GM21528 (cell line): ENCODE results near the gene SSC5D.

Source experiments
- ATAC-seq: cut with Tn5 transposase; IDR thresholded peaks from one replicate; pipeline ENCODE4 v1.9.1; 2021; ENCODE audit warnings: mild to moderate bottlenecking, moderate library complexity; ENCODE audit not compliant: unreplicated experiment, low FRiP score

The SSC5D gene

DNA sequence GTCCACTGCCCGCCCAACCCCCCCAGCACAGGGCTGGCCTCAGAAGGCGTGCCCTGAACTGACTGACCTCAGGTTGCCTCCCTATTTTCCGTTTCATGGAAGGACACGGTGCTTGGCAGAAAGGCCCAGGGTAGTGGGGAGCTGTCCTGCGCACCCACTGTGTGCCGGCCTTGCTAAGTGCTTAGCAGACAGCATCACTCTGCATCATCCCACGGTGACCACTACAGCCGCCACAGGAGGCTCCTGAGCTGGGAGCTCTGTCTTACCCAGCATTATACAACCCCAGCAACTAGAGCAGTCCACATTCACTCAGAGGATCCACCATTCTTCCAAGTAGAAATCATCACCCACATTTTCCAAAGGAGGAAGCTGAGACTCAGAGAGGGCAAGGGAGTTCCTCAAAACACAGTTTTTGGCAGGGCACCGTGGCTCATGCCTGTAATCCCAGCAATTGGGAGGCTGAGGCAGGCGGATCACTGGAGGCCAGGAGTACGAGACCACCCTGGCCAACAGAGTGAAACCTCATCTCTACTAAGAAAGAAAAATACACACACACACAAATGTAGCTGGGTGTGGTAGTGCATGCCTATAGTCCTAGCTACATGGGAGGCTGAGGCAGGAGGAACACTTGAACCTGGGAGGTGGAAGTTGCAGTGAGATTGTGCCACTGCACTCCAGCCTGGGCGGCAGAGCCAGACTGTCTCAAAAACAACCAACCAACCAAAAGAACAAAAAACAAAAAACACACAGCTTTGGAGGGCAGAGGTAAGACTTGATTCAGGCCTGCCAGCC lies 47.1 kb downstream of the SSC5D start:
- ATAC-seq, result no peak

DNA sequence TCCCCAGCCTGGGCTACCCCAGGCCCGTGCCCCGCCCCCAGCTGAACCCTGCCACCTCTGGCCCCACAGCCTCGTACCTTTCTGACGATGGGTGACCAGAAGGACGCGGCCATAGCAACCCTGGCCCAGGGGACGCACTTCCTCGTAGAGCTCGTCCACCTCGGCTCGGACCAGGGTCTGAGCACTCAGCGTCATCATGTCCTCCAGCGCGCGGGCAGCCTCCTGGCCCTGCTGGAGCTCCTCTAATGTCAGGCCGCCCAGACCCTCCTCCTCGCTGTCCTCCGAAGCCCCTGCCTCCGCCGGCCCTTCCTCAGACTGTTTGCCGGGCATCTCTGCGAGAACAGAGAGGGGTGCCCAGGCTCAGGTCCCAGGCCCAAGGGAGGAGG lies 47.7 kb downstream of the SSC5D start:
- ATAC-seq, result no peak

DNA sequence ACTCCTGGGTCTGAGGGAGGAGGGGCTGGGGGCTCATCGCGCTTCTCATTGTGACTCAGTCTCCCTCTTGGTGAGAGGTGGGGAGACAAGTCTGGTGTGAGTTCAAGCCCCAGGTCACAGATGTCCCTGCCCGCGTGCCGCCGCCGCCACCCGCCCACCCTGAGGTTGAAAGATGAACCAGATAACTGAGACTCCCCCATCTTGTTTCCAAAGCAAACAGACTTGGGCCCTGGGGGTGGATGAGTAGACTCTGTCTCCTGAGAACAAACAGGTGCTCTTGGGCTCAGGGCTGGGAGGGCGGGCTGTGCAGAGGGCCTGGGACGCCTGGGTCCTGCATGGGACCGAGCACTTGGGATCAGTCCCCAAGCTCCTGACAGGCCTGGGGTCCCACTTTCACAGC lies 48.1 kb downstream of the SSC5D start:
- no peak for ATAC-seq

DNA sequence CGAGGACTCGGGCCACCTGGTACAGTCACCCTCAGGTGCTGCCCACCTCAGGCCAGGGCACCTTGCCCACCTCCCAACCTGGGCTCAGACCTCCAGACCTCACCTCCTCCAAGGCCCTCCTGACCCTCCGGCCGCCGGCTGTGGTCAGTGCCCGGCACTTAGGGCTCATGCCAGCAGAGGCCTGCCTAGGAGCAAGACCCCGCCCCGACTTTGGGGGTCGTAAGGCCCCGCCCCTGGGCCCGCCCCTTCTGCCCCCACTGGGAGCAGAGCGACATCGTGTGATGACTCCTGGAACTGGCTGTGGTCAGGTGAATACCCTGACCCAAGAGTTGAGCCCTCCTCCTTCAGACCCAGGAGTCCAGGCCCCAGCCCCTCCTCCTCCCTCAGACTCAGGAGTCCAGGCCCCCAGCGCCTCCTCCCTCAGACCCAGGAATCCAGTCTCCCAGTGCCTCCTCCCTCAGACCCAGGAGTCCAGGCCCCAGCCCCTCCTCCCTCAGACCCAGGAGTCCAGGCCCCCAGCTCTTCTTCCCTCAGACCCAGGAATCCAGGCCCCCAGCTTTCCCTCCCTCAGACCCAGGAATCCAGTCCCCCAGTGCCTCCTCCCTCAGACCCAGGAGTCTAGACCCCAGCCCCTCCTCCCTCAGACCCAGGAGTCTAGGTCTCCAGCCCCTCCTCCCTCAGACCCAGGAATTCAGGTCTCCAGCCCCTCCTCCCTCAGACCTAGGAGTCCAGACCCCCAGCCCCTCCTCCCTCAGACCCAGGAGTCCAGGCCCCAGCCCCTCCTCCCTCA lies 48.9 kb downstream of the SSC5D start, which contains the start of gene SBK2:
TSS of gene SBK2 (minus strand) at position 183 of the 790 bp plus-strand sequence. CDS start 839 bp downstream, outside the sequence.
- ATAC-seq, result no peak

DNA sequence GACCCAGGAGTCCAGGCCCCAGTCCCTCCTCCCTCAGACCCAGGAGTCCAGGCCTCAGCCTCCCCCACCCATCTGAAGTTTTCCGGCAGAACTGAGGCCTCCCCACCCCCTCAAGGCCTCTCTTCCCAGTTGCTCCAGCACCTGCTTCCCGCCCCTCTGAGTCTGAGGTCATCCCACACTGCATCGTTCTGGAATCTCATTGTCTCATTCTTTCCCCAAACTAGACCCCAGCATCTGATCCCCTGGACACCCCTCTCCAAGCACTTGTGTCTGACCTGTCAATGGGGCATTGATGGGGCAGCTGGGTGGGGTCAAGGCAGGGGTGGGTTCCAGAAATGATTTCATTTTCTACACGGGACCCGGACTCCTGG lies 49.5 kb downstream of the SSC5D start:
- ATAC-seq, result no peak

DNA sequence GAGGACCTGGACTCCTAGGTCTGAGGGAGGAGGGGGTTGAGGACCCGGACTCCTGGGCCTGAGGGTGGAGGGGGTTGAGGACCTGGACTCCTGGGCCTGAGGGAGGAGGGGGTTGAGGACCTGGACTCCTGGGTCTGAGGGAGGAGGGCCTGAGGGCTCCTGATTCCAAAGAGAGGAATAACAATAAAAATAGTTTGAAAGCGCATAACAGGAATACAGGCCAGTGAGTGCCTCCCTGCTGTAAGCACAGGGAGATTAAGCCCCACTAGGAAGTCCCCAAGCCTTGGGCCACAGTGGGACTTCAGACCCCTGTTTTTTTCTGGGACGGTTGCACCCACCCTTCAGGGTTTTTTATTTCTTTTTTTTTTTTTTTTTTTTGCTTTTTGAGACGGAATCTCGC lies 49.9 kb downstream of the SSC5D start:
- ATAC-seq, result no peak

DNA sequence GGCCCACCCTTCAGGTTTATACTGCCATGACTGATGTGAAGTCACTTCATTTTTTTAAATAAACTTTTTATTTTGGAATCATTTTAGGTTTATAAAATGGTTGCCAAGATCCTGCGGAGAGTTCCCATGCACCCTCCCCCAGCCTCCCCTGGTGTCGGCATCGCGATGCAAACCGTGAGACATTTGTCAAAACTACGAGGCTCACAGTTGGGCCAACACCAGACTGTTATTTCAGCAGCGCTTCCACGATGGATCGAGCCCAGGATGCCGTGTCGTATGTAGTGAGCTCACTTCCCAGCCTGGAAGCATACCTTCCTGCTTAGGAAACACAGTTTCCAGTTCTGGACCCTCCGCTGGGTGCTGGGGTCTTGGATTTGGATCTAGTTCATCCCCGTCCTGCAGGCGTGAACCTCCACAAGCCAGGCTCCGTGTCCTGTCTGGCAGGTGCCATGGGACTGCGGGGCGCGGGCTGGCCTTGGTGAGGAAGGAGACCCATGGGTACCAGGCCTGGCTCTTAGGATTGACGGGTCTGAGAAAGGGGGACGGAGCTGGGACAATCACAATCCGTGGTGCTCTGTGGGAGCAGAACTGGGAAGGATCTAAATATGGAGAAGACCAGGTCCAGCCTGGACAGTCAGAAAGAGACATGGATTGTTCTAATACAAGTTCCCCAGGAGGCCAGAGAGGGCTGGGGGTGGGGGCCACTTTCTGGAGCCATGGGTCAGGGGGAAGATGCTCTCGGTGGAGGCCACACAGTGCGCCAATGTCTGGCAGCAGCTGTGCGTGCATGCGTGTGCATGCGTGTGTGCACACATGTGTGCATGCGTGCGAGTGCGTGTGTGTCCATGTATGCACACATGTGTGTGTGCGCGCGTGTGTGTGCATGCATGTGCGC lies 51.1 kb downstream of the SSC5D start:
- ATAC-seq, result no peak

DNA sequence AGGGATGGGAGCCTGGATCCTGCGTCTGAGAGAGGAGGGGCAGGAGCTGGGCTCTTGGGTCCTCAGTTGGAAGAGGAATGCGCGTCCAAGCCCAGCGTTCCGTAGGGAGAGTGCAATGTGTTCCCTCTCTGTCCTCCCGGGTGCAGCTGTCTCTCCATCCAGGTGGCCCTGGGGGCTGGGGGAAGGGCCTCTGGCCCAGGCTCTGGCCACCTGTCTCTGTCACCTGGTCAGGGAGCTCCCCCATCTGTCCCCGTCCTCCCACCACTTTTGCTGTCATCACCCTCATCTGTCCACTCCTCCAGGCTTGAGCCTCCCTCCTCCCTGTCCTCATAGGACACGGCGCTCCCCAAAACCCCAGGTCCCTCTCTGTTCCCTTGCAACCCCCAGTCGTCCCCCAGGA lies 52.4 kb downstream of the SSC5D start:
- ATAC-seq, result no peak

DNA sequence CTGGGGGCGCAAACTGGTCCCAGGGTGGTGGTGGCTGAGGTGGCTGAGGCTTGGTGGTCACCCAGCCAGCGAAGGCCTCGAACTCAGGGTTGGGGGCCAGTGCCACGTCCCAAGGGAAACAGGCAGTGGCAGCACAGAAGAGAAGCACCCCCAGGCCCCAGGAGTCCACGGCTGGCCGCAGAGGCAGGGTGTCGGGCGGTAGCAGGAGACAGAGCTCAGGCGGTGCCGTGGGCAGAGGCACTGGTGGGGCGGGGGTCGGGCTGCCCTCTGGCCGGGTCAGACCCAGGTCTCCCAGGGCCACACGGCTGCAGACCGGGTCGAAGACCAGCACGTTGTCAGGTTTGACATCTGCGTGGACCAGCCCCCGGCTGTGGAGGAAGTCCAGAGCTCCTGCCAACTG lies 52.9 kb downstream of the SSC5D start:
- no peak for ATAC-seq

DNA sequence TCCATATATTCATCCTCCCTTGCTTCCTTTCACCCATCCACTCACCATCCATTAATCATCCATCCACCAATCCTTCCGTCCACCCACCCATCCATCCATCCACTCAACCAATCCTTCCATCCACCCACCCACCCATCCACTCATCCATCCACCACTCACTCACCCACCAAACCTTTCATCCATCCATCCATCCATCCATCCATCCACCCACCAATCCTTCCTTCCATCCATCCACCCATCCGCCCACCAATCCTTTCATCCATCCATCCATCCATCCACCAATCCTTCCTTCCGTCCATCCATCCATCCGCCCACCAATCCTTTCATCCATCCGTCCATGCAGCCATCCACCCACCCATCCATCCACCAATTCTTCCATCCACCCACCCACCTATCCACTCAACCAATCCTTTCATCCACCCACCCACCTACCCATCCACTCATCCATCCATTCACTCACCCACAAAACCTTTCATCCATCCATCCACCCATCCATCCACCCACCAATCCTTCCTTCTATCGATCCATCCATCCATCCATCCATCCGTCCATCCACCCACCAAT lies 54.1 kb downstream of the SSC5D start:
- ATAC-seq, result no peak

DNA sequence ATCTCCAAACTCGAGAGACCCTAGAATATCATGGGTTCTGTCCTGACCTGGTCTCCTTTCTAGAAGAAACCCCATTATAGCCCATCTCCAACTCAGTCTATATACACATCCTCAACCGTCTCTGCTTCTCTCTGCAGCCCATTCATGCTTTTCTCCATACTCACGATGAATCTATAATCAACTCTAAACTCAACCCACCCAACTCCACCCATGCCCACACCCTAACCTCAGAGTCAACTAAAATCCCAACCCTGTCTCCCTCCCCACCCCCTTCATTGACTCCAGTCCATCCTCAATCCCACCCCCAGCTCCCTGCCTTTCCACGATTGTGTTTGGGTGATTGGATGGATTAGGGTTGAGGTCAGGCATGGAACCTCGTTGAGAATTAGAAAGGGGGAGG lies 55.3 kb downstream of the SSC5D start:
- ATAC-seq, result no peak

DNA sequence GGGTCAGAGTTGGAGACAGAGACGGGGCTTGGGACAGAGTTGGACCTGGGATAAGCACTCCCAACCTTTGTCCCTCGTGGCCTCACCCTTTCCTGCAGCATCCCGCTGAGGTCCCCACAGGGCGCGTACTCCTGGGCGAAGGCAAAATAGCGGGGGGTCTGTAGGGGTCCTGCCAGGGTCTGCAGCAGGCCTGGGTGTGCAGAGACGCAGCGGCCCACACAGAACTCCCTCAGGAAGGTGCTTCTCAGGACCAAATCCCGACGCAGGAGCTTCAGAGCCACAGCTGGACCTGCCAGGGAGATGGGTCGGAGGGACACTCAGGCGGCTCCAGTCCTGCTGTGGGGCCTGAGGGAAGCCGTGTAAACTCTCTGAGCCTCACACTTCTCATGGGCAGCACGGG lies 55.8 kb downstream of the SSC5D start:
- ATAC-seq, result no peak

DNA sequence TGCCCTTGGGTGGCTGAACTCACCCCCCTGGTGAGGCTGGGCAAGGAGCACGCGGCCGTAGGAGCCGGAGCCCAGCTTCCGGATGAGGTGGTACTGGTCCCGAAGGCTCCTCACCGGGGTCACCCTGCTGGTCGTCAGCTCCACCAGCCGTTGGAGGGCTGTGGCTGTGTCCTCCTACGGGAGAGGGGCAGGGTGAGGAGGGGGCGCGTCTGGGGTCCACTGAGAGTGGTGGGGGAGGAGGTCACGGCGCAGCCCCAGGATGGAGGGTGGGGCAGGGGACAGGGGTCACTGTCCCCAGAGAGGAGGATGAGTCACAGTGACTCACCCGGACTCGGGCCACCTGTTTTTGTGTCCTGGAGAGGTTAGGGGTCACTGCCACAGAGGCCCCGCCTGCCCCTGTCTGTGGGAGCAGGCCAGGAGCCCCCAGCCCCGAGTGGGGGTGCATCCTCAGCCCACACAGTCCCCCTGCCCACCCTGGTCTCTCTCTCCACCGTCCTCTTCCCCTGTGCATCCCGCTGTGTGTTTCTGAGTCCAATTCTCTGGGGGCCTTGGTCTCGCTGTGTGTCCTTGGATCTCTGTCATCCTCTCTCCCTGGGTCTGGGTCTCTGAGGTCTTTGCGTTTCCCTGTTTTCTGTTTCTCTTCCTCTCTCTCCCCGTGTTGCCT lies 56.7 kb downstream of the SSC5D start:
- no peak for ATAC-seq

DNA sequence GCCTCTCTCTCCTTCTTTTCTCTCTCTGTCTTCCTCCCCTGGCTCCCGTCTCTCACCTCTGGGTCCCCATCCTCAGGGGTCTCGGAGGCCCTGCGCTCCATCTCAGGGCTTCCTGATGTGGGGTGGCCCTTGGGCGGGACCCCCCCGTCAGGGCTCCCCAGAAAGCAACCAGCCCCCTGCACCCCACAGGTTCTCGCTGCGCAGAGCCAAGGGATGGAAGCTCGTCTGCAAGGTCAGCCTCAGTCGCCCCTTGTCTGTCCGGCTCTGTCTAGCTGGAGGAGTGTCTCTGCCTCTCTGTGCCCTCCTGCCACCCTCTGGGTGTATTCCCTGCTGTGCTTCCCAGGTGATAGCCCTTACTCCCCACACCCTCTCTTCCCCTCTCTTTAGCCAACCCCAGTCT lies 57.2 kb downstream of the SSC5D start, which contains the start of gene SBK3:
TSS of gene SBK3 (minus strand) at position 101 of the 400 bp plus-strand sequence. CDS start at position 101, 0 bp downstream.
- ATAC-seq, result no peak

DNA sequence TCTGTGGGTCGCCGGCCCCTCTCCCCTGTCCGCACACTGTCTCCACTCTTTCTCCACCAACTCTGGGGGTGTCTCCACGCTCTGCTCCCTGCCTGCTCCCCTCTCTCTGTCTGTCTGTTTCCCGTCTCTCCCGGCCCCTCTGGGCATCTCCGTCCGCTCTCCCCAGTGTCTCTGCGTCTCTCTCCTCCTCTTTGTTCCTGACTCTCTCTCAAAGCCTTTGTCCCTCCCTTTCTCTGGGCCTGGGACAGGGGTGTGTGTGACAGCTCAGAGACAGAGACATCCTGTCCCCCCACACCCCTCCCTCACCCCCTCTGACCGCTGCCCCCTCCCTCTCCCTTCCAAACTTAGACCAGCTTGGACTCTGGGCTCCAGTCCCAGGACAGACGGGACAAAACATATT lies 57.8 kb downstream of the SSC5D start:
- ATAC-seq, result no peak

DNA sequence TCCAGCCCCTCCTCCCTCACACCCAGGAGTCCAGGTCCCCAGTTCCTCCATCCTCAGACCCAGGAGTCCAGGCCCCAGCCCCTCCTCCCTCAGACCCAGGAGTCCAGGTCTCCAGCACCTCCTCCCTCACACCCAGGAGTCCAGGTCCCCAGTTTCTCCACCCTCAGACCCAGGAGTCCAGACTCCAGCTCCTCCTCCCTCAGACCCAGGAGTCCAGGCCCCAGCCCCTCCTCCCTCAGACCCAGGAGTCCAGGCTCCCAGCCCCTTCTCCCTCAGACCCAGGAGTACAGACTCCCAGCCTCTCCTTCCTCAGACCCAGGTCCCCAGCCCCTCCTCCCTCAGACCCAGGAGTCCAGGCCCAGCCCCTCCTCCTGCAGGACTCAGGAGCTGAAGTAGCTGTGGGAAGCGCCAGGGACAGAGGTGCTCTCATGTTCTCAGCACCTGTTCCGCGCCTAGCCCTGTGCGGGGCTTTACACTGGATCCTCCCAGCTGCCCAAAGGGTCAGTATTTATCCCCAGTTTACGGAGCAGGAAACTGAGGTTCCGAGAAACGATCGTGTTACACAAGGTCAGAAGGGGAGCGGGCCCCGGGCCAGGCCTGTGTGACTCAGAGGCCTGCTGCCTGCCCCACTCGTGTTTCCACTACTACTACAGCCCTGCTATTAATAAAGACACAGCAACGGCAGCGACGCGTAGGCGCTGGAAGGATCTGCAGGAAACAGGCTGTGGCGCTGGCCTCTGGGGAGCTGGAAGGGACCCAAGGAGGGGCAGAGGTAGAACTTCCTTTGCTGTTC lies 58.8 kb downstream of the SSC5D start:
- ATAC-seq, result no peak

DNA sequence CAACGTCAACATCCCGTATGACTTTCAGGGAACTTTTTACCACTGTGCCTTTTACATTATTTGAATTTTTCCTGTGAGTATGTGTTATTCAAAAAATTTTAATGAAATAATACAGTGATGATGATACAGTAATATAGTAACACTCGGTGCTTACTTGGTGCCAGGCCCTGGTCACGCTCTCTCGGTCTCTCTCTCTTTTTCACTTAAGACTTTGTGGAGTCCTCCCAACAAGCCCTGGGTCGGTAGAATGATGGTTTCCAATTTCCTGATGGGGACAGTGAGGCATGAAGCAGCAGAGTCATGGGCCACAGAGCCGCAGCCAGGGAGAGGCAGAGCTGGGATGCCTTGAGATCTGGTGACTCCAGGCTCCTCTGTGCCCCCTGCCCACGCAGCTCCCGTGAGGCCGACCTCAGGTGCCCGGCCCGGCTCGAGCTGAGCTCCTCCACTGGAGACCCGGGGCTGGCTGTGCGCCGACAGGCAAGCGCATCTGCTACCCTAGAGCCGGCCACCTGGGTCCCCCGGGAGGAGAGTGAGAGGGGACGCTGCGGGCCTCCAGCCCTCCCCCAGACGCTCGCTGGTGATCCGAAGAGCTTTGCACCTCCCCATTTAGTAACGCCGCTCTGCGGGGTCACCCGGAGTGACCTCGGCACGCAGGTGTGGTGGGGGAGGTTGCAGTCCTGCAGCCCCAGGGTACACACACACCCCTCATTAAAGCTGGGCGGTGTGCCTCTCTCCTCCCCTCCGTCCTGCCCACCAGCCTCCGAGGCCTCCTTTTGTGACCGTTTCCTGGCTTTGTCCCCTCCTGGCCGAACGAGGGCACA lies 61.5 kb downstream of the SSC5D start:
- ATAC-seq, result no peak

DNA sequence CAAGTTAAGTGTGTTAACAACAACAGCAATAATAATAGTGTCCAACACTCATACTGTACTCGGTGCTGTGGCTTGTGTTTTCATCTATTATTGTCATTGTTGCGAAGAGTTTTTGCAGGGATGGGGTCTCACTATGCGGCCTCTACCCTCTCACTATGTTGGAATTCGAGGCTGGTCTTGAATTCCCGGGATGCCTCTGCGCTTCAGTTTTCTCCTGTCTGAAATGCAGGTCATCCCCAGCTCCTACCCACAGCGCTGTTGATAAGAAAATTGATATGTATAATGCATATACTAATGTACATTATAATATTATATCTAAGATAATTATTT lies 62.0 kb downstream of the SSC5D start:
- ATAC-seq, result no peak
